OCI-LY3 (cell line): ENCODE data around the gene CTCF.

Experiments
- CTCF ChIP-seq: fragments of 200-600, 300-600 bp; sonication (generic); IDR thresholded peaks from 2 replicates; pipeline ENCODE4 v1.5.1; 2014; ENCODE audit warnings: antibody characterized with exemption, low read length, low read depth
- EZH2phosphoT487 ChIP-seq: fragments of 200-600 bp; shearing (Covaris generic); IDR thresholded peaks from 2 replicates; pipeline ENCODE4 v1.6.1; 2018; ENCODE audit warnings: antibody characterized with exemption, mixed run types, low read depth

- TF ChIP-seq CTCF (no peak), EZH2phosphoT487 (no peak)
Measured at GRCh38 chr16:67647111-67647651, 84.9 kb downstream of the CTCF start.
